Esophagus squamous epithelium (tissue), 4 donors: ENCODE data around the gene ILF3.

Experiments
- POLR2A ChIP-seq, 4 donors: fragments of 450-650 bp; IDR thresholded peaks; one replicate each; pipeline ENCODE4 v1.6.1; 2017; ENCODE audit warnings: antibody characterized with exemption in 4 of 4, mild to moderate bottlenecking in 4 of 4, moderate library complexity in 3 of 4
- TF ChIP-seq, protein P1 (sequence below), 6 experiments: fragments of 450-650 bp in 4 of 6; fragments of 200-600 bp in 2 of 6; sonication (generic) in 2 of 6; IDR thresholded peaks; one replicate each; pipeline ENCODE4 v1.5.1; 2016 to 2019; ENCODE audit warnings: antibody characterized with exemption in 6 of 6, mild to moderate bottlenecking in 4 of 6, moderate library complexity in 4 of 6

GRCh38 chr19:10683582-10683981, 29.4 kb downstream of the ILF3 start:
- TF ChIP-seq, protein P1, sequence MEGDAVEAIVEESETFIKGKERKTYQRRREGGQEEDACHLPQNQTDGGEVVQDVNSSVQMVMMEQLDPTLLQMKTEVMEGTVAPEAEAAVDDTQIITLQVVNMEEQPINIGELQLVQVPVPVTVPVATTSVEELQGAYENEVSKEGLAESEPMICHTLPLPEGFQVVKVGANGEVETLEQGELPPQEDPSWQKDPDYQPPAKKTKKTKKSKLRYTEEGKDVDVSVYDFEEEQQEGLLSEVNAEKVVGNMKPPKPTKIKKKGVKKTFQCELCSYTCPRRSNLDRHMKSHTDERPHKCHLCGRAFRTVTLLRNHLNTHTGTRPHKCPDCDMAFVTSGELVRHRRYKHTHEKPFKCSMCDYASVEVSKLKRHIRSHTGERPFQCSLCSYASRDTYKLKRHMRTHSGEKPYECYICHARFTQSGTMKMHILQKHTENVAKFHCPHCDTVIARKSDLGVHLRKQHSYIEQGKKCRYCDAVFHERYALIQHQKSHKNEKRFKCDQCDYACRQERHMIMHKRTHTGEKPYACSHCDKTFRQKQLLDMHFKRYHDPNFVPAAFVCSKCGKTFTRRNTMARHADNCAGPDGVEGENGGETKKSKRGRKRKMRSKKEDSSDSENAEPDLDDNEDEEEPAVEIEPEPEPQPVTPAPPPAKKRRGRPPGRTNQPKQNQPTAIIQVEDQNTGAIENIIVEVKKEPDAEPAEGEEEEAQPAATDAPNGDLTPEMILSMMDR (IDR thresholded peaks at IDR 0.05) = no peak
- TF ChIP-seq POLR2A (IDR thresholded peaks at IDR 0.05) = no peak
